ENCODE results near the gene TIMM22. TPM values are rescaled to one million over a fixed set of nuclear protein-coding genes. Genes with fewer than 3 reads are reported as not detected.
"Not testable (repeated sequence)": the region's sequence is repeated elsewhere in the genome, so short reads cannot be mapped to it uniquely, and the experiment has no call there.

TIMM22 gene
- total and polyA plus RNA-seq, 2 donors (not counting 3 experiments of a cell fraction or from before 2014, with no cell fraction given) = 19.0 to 19.6 TPM

DNA sequence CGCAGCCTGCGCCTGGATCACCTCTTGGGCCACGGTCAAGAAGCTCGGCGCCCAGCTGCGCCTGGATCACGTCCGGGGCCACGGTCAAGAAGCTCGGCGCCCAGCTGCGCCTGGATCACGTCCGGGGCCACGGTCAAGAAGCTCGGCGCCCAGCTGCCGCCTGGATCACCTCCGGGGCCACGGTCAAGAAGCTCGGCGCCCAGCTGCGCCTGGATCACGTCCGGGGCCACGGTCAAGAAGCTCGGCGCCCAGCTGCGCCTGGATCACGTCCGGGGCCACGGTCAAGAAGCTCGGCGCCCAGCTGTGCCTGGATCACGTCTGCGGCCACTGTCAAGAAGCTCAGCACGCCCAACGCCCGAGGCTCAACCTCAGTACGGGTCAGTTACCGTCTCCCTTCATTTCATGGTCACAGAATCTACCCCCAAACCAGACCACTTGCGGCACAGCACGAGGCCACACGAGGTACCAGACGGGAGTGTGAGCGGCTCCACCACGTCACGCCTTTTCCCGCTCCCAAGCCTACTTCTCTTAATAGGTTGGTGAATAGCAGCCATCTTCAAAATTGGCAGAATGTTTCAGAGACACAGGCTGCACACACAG, 51.7 kb downstream of the TIMM22 start:
- H2AFZ ChIP-seq (ENCODE audit: low read depth, low read length); H3K4me1 ChIP-seq (ENCODE audit: control insufficient read depth, extremely low read depth, insufficient read depth, low read length); H4K20me1 ChIP-seq (replicated peaks; ENCODE audit: control insufficient read depth, extremely low read depth, insufficient read depth, low read length); H3K4me2 ChIP-seq (ENCODE audit: insufficient read depth, low read length); FAIRE-seq; DNase-seq (ENCODE audit: low read depth, low spot score); H3K9ac ChIP-seq (replicated peaks; ENCODE audit: extremely low read depth, insufficient read depth, low read length); H3K9me3 ChIP-seq (replicated peaks; ENCODE audit: control insufficient read depth, insufficient read depth, low read length); H3K4me3 ChIP-seq (replicated peaks in 1 of 3; ENCODE audit: insufficient read depth in 1 of 3, low read depth in 1 of 3, low read length in 3 of 3); BruUV-seq (replicated peaks); H3K27me3 ChIP-seq (ENCODE audit: control insufficient read depth in 2 of 2, insufficient read depth in 2 of 2, low read length in 2 of 2); intact Hi-C loops (cut with micrococcal nuclease); POLR2A ChIA-PET; H3K36me3 ChIP-seq (ENCODE audit: control insufficient read depth in 2 of 2, extremely low read depth in 1 of 2, insufficient read depth in 2 of 2, low read length in 2 of 2); H3K27ac ChIP-seq (ENCODE audit: insufficient read depth, low read depth, low read length); H3K79me2 ChIP-seq (ENCODE audit: control insufficient read depth, insufficient read depth, low read length); H3K9me1 ChIP-seq (replicated peaks; ENCODE audit: control insufficient read depth, extremely low read depth, insufficient read depth, low read length); dilution Hi-C loops (cut with MboI; ENCODE audit: extremely low pct_ligation_motif_present, low sequenced_read_pairs): not testable (repeated sequence)
- CTCF ChIA-PET = interaction anchor here (1.0 to 2.3 kb wide), 2 partner anchors 10 to 49 kb away, joined by 3 to 21 read pairs; no protein-coding TSS in a partner anchor

GRCh38 chr17:1049446-1050225, 52.7 kb downstream of the TIMM22 start:
- Histone ChIP-seq H3K79me2 (ENCODE audit: control insufficient read depth, insufficient read depth, low read length) (no peaks in the 10 kb centered on the region), H3K9me3 (replicated peaks; ENCODE audit: control insufficient read depth, insufficient read depth, low read length) (no peaks in the 10 kb centered on the region), H3K27ac (ENCODE audit: insufficient read depth, low read depth, low read length) (no peak overlapping the region), H3K4me3 (replicated peaks in 1 of 3; ENCODE audit: insufficient read depth in 1 of 3, low read depth in 1 of 3, low read length in 3 of 3) (no peak overlapping the region), H4K20me1 (replicated peaks; ENCODE audit: control insufficient read depth, extremely low read depth, insufficient read depth, low read length) (no peaks in the 10 kb centered on the region), H3K4me2 (ENCODE audit: insufficient read depth, low read length) (no peak overlapping the region), H3K9ac (replicated peaks; ENCODE audit: extremely low read depth, insufficient read depth, low read length) (no peak overlapping the region), H2AFZ (ENCODE audit: low read depth, low read length) (no peak overlapping the region), H3K9me1 (replicated peaks; ENCODE audit: control insufficient read depth, extremely low read depth, insufficient read depth, low read length) (no peaks in the 10 kb centered on the region), H3K4me1 (ENCODE audit: control insufficient read depth, extremely low read depth, insufficient read depth, low read length) (no peaks in the 10 kb centered on the region), H3K27me3 (ENCODE audit: control insufficient read depth in 2 of 2, insufficient read depth in 2 of 2, low read length in 2 of 2) (no peaks in the 10 kb centered on the region), H3K36me3 (ENCODE audit: control insufficient read depth in 2 of 2, extremely low read depth in 1 of 2, insufficient read depth in 2 of 2, low read length in 2 of 2) (peaks cover 0 to 7% of the 10 kb centered on the region in 2 experiments)
- DNase-seq (ENCODE audit: low read depth, low spot score) (no peak), FAIRE-seq (no peak)
- POLR2A ChIA-PET = no interaction called here
- BruUV-seq (replicated peaks) = no TSS peak
- intact Hi-C loops (cut with micrococcal nuclease) (no loop called here), dilution Hi-C loops (cut with MboI; ENCODE audit: extremely low pct_ligation_motif_present, low sequenced_read_pairs) (no loop called here)
- TF ChIP-seq, protein P1, sequence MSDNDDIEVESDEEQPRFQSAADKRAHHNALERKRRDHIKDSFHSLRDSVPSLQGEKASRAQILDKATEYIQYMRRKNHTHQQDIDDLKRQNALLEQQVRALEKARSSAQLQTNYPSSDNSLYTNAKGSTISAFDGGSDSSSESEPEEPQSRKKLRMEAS (IDR thresholded peaks at IDR 0.05; ENCODE audit: insufficient read depth, insufficient read length) = no peak
- no peak for TF ChIP-seq FOS (IDR thresholded peaks at IDR 0.05; ENCODE audit: borderline replicate concordance, insufficient read depth, low read length)
- no peak for TF ChIP-seq JUN (IDR thresholded peaks at IDR 0.05; ENCODE audit: borderline replicate concordance, insufficient read depth, insufficient read length, low read depth)
- TF ChIP-seq, protein P2, sequence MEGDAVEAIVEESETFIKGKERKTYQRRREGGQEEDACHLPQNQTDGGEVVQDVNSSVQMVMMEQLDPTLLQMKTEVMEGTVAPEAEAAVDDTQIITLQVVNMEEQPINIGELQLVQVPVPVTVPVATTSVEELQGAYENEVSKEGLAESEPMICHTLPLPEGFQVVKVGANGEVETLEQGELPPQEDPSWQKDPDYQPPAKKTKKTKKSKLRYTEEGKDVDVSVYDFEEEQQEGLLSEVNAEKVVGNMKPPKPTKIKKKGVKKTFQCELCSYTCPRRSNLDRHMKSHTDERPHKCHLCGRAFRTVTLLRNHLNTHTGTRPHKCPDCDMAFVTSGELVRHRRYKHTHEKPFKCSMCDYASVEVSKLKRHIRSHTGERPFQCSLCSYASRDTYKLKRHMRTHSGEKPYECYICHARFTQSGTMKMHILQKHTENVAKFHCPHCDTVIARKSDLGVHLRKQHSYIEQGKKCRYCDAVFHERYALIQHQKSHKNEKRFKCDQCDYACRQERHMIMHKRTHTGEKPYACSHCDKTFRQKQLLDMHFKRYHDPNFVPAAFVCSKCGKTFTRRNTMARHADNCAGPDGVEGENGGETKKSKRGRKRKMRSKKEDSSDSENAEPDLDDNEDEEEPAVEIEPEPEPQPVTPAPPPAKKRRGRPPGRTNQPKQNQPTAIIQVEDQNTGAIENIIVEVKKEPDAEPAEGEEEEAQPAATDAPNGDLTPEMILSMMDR (IDR thresholded peaks at IDR 0.05; ENCODE audit: extremely low read depth in 1 of 2, insufficient read depth in 1 of 2, low read depth in 1 of 2, low read length in 2 of 2) = no peak
- no peak for TF ChIP-seq GATA2 (IDR thresholded peaks at IDR 0.05; ENCODE audit: insufficient read depth, insufficient read length, low read depth, low read length)
- no peak for TF ChIP-seq EZH2 (IDR thresholded peaks at IDR 0.05; ENCODE audit: borderline replicate concordance, low read depth, low read length, severe bottlenecking)
- no peak for TF ChIP-seq POLR2A (IDR thresholded peaks at IDR 0.05; ENCODE audit: low read depth, low read length)
- no peak for TF ChIP-seq MYC (IDR thresholded peaks at IDR 0.05; ENCODE audit: low read depth, low read length)
- CTCF ChIA-PET = interaction anchor here (1.0 to 1.6 kb wide), 2 partner anchors 9 to 50 kb away, joined by 3 to 10 read pairs; no protein-coding TSS in a partner anchor
